ENCODE results near the gene POGLUT3. TPM values are rescaled to one million over a fixed set of nuclear protein-coding genes. Genes with fewer than 3 reads are reported as not detected.

The POGLUT3 gene
- polyA plus RNA-seq, 2 donors = 7.8 to 8.0 TPM

DNA sequence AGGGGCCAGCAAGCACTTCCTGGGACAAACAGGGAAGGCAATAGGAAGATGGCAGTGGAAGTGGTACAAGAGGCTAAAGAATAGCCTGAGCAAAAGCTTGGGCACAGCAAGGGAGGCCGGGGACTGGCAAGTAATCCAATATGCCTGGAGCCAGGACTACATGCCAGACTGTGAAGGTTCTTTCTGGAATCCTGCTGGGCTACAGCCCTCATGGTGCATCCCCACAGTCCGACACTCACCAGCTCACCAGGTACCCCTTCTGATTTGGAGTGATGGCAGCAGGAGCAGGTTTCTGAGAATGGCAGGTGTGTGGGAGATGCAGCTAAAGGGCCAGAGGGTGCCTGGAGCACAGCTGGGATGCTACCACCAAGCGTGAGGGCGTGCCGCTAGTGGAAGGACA, 32.2 kb upstream of the POGLUT3 start:
- Histone ChIP-seq H3K4me1 (ENCODE audit: control insufficient read depth in 2 of 2, insufficient read depth in 2 of 2, low read length in 1 of 2) (no peaks in the 10 kb centered on the region), H3K36me3 (ENCODE audit: control insufficient read depth in 2 of 2, insufficient read depth in 2 of 2, low read length in 1 of 2) (peaks cover 0 to 12% of the 10 kb centered on the region in 2 donors), H3K4me3 (ENCODE audit: low read depth in 1 of 2, low read length in 2 of 2) (no peak overlapping the region), H3K9me3 (ENCODE audit: control insufficient read depth in 2 of 2, insufficient read depth in 1 of 2, low read depth in 1 of 2, low read length in 1 of 2) (no peaks in the 10 kb centered on the region), H3K27ac (ENCODE audit: low read depth in 2 of 2, low read length in 1 of 2) (no peak overlapping the region), H3K27me3 (ENCODE audit: control insufficient read depth in 1 of 2, insufficient read depth in 2 of 2, low read length in 2 of 2) (no peaks in the 10 kb centered on the region)
- WGBS, 2 donors = 92 to 93% methylated on average over 5 of the region's 5 CpGs

DNA sequence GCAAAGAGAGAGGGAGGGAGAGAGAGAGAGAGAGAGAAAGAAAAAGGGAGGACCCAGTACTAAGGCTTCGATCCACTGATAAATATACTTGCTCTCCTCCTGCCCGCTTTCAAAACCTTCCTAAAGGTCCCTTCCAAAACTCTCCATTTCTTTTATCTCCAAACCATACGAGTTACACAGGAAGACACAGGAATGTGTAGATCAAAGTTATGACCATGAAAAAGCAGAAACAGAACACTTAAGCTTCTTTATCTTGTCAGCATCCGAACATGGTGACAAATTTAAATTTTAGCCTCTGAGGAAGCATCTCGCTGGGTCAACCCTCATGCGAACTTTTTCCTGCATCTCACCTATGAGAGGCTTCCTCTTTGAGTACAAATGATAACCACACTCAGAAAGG, 29.2 kb upstream of the POGLUT3 start:
- no peaks in the 10 kb centered on the region for H3K27me3 ChIP-seq (ENCODE audit: control insufficient read depth in 1 of 2, insufficient read depth in 2 of 2, low read length in 2 of 2)
- H3K27ac ChIP-seq (ENCODE audit: low read depth in 2 of 2, low read length in 1 of 2) = no peak overlapping the region
- H3K4me1 ChIP-seq (ENCODE audit: control insufficient read depth in 2 of 2, insufficient read depth in 2 of 2, low read length in 1 of 2) = peaks cover 2 to 3% of the 10 kb centered on the region in 2 donors
- no peaks in the 10 kb centered on the region for H3K9me3 ChIP-seq (ENCODE audit: control insufficient read depth in 2 of 2, insufficient read depth in 1 of 2, low read depth in 1 of 2, low read length in 1 of 2)
- peaks cover 0 to 10% of the 10 kb centered on the region in 2 donors for H3K36me3 ChIP-seq (ENCODE audit: control insufficient read depth in 2 of 2, insufficient read depth in 2 of 2, low read length in 1 of 2)
- H3K4me3 ChIP-seq (ENCODE audit: low read depth in 1 of 2, low read length in 2 of 2) = no peak overlapping the region
- WGBS, 2 donors = 84 to 90% methylated on average over 6 of the region's 6 CpGs

DNA sequence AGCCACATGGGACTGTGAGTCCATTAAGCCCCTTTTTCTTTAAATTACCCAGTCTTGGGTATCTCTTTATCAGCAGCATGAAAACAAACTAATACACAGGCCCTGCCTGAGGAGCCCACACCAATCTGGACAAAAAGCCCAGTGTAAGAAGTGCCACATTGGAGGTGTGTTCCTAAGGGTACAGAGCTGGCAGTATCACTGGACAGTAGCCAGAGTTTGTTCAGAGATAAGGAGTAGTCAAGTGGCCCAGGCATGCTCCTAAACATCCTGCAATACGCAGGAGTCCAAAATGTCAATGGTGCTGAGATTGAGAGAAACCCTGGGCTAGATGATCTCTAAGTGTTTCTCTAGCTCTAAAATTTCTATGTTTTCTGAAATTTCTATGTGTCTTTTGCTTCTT, 27.0 kb upstream of the POGLUT3 start:
- peak overlapping the region in 1 of 2 donors; percentile 64 for H3K27ac ChIP-seq (ENCODE audit: low read depth in 2 of 2, low read length in 1 of 2)
- no peaks in the 10 kb centered on the region for H3K27me3 ChIP-seq (ENCODE audit: control insufficient read depth in 1 of 2, insufficient read depth in 2 of 2, low read length in 2 of 2)
- peaks cover 2 to 3% of the 10 kb centered on the region in 2 donors for H3K4me1 ChIP-seq (ENCODE audit: control insufficient read depth in 2 of 2, insufficient read depth in 2 of 2, low read length in 1 of 2)
- WGBS, 2 donors = 83 to 99% methylated on average over 1 of the region's 1 CpG
- H3K36me3 ChIP-seq (ENCODE audit: control insufficient read depth in 2 of 2, insufficient read depth in 2 of 2, low read length in 1 of 2) = peaks cover 0 to 2% of the 10 kb centered on the region in 2 donors
- H3K4me3 ChIP-seq (ENCODE audit: low read depth in 1 of 2, low read length in 2 of 2) = no peak overlapping the region
- H3K9me3 ChIP-seq (ENCODE audit: control insufficient read depth in 2 of 2, insufficient read depth in 1 of 2, low read depth in 1 of 2, low read length in 1 of 2) = no peaks in the 10 kb centered on the region

DNA sequence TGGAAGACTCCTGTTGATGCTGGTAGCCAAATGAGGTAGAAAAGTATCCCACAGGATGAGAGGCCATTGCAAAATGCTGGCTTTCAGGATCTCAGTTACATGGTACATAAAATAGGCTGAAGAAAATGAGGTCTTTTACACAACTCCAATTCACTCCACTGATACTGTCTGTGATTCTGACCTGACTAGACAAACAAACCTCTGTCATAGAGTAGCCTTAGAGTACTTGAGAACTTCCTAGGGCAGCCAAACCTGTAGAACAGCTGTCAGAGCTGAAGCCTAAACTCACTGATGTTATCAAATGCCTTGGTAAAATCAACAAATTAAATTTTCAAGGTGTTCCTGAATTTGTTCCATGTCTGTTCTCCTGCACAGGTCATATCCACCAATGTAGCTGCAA, 26.2 kb upstream of the POGLUT3 start:
- Histone ChIP-seq H3K4me3 (ENCODE audit: low read depth in 1 of 2, low read length in 2 of 2) (no peak overlapping the region), H3K27ac (ENCODE audit: low read depth in 2 of 2, low read length in 1 of 2) (peak overlapping the region in 1 of 2 donors; percentile 64), H3K27me3 (ENCODE audit: control insufficient read depth in 1 of 2, insufficient read depth in 2 of 2, low read length in 2 of 2) (no peaks in the 10 kb centered on the region), H3K9me3 (ENCODE audit: control insufficient read depth in 2 of 2, insufficient read depth in 1 of 2, low read depth in 1 of 2, low read length in 1 of 2) (no peaks in the 10 kb centered on the region), H3K4me1 (ENCODE audit: control insufficient read depth in 2 of 2, insufficient read depth in 2 of 2, low read length in 1 of 2) (peaks cover 2 to 3% of the 10 kb centered on the region in 2 donors), H3K36me3 (ENCODE audit: control insufficient read depth in 2 of 2, insufficient read depth in 2 of 2, low read length in 1 of 2) (peaks cover 0 to 2% of the 10 kb centered on the region in 2 donors)

DNA sequence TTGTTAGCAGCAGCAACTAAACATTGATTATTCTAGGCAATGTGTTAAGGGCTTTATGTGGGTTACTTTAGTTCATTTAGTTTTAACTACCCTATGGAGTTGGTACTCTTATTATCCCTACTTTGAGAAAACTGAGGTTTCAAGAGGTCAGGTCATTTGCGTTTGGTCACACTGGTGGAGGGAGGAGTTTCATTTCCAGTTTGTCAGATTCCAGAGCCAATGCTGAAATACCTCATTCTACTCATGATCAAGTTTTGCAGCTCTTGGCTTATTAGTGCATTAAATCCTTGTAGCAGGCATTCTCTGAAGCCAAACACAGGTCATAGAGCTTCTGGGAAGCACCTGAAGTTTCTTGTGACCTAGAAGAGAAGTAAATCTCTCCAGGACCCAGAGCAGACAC, 24.1 kb upstream of the POGLUT3 start:
- Histone ChIP-seq H3K4me1 (ENCODE audit: control insufficient read depth in 2 of 2, insufficient read depth in 2 of 2, low read length in 1 of 2) (peaks cover 2 to 3% of the 10 kb centered on the region in 2 donors), H3K4me3 (ENCODE audit: low read depth in 1 of 2, low read length in 2 of 2) (no peak overlapping the region), H3K27me3 (ENCODE audit: control insufficient read depth in 1 of 2, insufficient read depth in 2 of 2, low read length in 2 of 2) (no peaks in the 10 kb centered on the region), H3K9me3 (ENCODE audit: control insufficient read depth in 2 of 2, insufficient read depth in 1 of 2, low read depth in 1 of 2, low read length in 1 of 2) (no peaks in the 10 kb centered on the region), H3K36me3 (ENCODE audit: control insufficient read depth in 2 of 2, insufficient read depth in 2 of 2, low read length in 1 of 2) (peaks cover 0 to 2% of the 10 kb centered on the region in 2 donors), H3K27ac (ENCODE audit: low read depth in 2 of 2, low read length in 1 of 2) (peak overlapping the region; percentile 34 to 67)
- WGBS, 2 donors = 55 to 56% methylated on average over 1 of the region's 1 CpG

DNA sequence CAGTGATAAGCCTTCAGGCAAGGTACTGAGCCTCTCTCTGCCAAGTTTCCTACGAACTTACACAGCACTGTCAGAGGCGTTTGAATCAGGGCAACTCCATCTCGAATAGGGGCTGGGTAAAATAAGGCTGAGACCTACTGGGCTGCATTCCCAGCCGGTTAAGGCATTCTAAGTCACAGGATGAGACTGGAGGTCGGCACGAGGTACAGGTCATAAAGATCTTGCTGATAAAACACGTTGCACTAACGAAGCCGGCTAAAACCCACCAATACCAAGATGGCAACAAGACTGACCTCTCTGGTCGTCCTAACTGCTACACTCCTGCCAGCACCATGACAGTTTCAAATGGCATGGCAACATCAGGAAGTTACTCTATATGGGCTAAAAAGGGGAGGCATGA, 20.4 kb upstream of the POGLUT3 start:
- Histone ChIP-seq H3K4me1 (ENCODE audit: control insufficient read depth in 2 of 2, insufficient read depth in 2 of 2, low read length in 1 of 2) (peaks cover 0 to 3% of the 10 kb centered on the region in 2 donors), H3K27me3 (ENCODE audit: control insufficient read depth in 1 of 2, insufficient read depth in 2 of 2, low read length in 2 of 2) (no peaks in the 10 kb centered on the region), H3K36me3 (ENCODE audit: control insufficient read depth in 2 of 2, insufficient read depth in 2 of 2, low read length in 1 of 2) (peaks cover 0 to 3% of the 10 kb centered on the region in 2 donors), H3K4me3 (ENCODE audit: low read depth in 1 of 2, low read length in 2 of 2) (no peak overlapping the region), H3K9me3 (ENCODE audit: control insufficient read depth in 2 of 2, insufficient read depth in 1 of 2, low read depth in 1 of 2, low read length in 1 of 2) (no peaks in the 10 kb centered on the region), H3K27ac (ENCODE audit: low read depth in 2 of 2, low read length in 1 of 2) (no peak overlapping the region)
- WGBS, 2 donors = 74 to 76% methylated on average over 10 of the region's 10 CpGs

DNA sequence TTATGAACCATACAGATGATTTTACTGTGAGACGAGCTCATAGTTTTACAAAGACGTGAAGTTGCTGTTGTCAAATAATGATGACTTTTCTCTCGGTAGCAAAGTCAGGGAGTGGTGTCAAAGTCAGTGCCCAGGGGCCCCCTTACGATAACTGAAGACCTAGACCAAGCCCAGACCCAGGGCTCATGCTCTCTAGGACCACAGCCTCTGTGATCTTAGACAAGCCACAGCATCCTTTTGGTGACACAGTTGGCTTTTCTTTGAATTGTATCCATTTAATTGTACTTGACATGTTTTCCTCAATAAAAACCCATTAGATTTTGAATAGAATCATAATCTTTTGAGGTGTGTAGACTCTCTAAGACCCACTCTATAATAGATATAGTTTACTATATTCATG, 17.9 kb upstream of the POGLUT3 start:
- H3K4me1 ChIP-seq (ENCODE audit: control insufficient read depth in 2 of 2, insufficient read depth in 2 of 2, low read length in 1 of 2) = no peaks in the 10 kb centered on the region
- 97 to 98% methylated on average over 4 of the region's 4 CpGs for WGBS, 2 donors
- no peaks in the 10 kb centered on the region for H3K27me3 ChIP-seq (ENCODE audit: control insufficient read depth in 1 of 2, insufficient read depth in 2 of 2, low read length in 2 of 2)
- no peak overlapping the region for H3K4me3 ChIP-seq (ENCODE audit: low read depth in 1 of 2, low read length in 2 of 2)
- peaks cover 0 to 4% of the 10 kb centered on the region in 2 donors for H3K36me3 ChIP-seq (ENCODE audit: control insufficient read depth in 2 of 2, insufficient read depth in 2 of 2, low read length in 1 of 2)
- H3K27ac ChIP-seq (ENCODE audit: low read depth in 2 of 2, low read length in 1 of 2) = no peak overlapping the region
- H3K9me3 ChIP-seq (ENCODE audit: control insufficient read depth in 2 of 2, insufficient read depth in 1 of 2, low read depth in 1 of 2, low read length in 1 of 2) = no peaks in the 10 kb centered on the region

DNA sequence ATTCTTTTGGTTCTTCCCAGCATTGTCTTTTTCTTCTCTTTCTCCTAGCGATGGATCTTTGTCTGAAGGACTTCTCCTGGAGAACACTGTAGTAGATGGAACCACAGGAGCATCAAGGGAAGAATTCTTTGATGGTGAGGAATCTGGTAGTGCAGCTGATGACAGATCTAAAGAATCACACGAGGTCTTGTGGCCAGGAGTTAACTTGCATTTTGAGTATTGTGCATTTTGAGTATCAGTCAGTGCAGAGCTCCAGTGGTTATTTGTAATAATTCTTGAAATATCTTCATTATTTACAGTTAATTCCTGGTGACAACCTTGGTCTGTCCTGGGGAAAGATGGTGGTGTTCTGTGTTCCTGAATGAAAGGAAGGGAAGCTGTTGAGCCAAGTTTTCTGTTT, 14.5 kb upstream of the POGLUT3 start:
- Histone ChIP-seq H3K4me1 (ENCODE audit: control insufficient read depth in 2 of 2, insufficient read depth in 2 of 2, low read length in 1 of 2) (no peaks in the 10 kb centered on the region), H3K27me3 (ENCODE audit: control insufficient read depth in 1 of 2, insufficient read depth in 2 of 2, low read length in 2 of 2) (no peaks in the 10 kb centered on the region), H3K9me3 (ENCODE audit: control insufficient read depth in 2 of 2, insufficient read depth in 1 of 2, low read depth in 1 of 2, low read length in 1 of 2) (no peaks in the 10 kb centered on the region), H3K4me3 (ENCODE audit: low read depth in 1 of 2, low read length in 2 of 2) (no peak overlapping the region), H3K36me3 (ENCODE audit: control insufficient read depth in 2 of 2, insufficient read depth in 2 of 2, low read length in 1 of 2) (peaks cover 0 to 4% of the 10 kb centered on the region in 2 donors), H3K27ac (ENCODE audit: low read depth in 2 of 2, low read length in 1 of 2) (no peak overlapping the region)
- WGBS, 2 donors = 86 to 93% methylated on average over 2 of the region's 2 CpGs

DNA sequence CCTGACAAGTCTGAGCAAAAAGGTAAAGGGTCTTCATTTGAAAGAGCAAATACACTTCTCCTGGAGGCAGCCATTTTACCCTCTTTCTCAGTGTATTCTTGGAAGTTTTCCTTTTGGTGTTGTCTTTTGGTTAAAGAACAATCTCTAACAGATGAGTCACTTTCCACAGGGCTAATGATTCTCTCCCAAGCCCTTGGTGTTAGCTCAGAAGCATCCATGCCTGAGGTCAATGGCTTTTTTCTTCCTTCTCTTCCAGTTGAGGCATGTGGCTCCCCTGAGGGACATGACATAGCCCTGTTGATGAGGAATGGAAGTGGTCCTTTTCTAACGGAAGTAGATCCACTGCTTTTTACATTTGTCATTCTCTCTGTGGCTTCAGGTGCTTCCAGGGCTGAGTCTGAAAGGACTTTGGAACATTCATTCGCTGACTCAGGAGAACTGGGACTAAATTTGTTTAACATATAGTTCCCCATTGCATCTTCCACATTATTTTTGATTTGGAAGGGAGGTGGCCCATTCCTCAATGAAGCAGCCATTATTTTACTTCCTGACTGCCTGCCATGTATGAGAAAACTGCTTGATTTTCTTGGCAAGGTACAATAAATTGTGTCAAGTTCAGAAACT, 13.8 kb upstream of the POGLUT3 start:
- Histone ChIP-seq H3K27me3 (ENCODE audit: control insufficient read depth in 1 of 2, insufficient read depth in 2 of 2, low read length in 2 of 2) (no peaks in the 10 kb centered on the region), H3K36me3 (ENCODE audit: control insufficient read depth in 2 of 2, insufficient read depth in 2 of 2, low read length in 1 of 2) (peaks cover 0 to 4% of the 10 kb centered on the region in 2 donors), H3K9me3 (ENCODE audit: control insufficient read depth in 2 of 2, insufficient read depth in 1 of 2, low read depth in 1 of 2, low read length in 1 of 2) (no peaks in the 10 kb centered on the region), H3K4me3 (ENCODE audit: low read depth in 1 of 2, low read length in 2 of 2) (no peak overlapping the region), H3K27ac (ENCODE audit: low read depth in 2 of 2, low read length in 1 of 2) (no peak overlapping the region), H3K4me1 (ENCODE audit: control insufficient read depth in 2 of 2, insufficient read depth in 2 of 2, low read length in 1 of 2) (no peaks in the 10 kb centered on the region)
- WGBS, 2 donors = 63 to 85% methylated on average over 2 of the region's 2 CpGs
